SHP77 treated with DMSO at 0.1 percent for 48 hours (cell line): ENCODE measurements around the gene RAB8B.

Experiments
- DNase-seq: peaks from one replicate; lab custom pipeline; 2025; lab: John Stamatoyannopoulos, UW

The RAB8B gene

DNA sequence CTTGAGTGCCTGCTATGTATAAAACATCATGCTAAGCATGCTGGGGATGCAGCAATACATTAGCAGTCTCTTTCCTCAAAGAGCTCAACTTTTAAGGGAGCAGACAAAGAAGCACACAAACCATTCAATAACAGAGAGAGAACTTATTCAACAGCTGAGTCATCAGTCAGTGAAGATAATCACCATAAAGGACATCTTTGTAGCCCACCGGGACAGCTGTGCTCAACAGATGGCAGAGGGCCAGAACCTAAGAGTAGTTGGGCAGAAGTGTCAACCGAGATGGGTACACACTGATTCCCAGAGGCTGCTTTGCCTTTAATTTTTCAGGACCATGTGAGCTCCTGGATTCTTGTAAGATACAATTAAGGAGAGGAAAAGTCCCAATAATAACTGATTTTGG lies 4.2 kb upstream of the RAB8B start:
- DNase-seq: peak; percentile 20

DNA sequence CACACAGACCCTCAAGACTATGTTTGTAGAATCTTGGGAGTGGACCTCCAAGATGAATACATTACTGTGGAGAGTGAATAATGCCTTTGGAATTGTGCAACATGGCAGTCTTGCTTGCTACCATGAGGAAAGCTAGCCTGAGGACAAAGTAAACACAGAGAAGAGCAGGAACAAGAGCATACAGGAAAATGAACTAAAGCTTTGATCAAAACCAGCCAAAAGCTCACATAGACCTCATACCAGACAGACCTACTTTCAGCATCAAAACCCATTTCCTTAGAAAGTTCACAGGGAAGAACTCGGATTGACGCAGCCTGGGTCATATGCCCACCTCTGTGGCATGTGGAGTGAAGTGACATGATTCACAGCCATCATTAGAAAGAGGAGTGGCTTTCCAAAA lies 3.3 kb upstream of the RAB8B start:
- no peak for DNase-seq

DNA sequence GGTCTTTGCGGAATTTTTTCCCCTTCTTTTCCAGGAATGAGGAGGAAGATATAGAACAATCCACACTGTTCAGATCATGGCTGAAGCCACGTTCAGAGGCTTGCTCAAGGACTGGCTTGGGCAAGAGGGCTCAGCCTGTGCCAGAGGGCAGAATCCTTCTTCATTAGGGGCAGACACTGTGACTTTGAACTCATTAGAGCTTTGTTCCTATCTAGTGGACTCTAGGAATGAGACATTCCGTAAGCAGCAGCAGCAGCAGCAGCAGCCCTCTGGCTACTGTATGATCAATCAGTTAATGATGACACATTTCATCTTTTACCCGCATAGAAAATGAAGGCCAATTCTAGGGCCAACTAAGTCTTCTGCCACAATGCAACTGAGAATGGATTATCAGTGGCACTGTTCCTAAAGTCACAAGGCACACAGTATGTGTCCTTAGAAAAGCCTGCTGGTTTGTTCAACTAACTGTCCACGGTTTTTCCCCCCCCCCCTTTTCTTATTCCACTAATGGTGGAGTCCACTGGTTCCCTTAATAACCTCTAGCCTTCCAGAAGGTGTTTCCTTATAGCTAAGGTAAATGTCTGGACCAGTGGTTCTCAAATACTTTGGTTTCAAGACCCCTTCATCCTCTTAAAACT lies 1.7 kb upstream of the RAB8B start:
- no peak for DNase-seq

DNA sequence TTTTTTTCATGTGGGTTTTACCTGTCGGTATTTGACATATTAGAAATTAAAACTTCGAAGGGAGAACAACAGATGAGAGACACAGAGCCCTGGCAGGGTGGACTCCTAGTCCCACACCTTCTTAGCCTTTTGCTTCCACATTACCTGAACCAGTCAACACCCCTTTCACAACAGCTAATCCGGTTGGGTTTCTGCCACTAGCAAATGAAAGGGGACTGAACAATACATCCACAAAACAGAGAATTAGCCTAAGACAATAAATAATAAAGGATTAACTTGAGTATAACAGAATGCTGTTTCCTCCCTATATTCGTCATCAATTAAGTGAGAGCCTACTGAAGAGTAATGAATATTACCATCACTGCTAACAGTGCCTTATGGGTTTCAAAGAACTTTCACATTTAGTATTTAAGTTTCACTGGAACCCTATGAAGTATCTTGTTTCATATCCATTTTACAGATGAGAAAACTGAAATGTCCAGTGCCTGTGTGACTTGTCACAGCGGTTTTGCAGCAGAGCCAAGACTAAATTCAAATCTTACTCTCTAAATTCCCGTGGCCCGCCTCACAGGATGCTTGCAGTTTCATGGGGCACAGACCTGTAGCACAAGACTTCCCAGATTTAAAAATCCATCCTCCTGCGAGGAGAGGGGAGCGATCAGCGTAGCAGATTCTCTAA lies 1.0 kb upstream of the RAB8B start:
- DNase-seq: no peak

DNA sequence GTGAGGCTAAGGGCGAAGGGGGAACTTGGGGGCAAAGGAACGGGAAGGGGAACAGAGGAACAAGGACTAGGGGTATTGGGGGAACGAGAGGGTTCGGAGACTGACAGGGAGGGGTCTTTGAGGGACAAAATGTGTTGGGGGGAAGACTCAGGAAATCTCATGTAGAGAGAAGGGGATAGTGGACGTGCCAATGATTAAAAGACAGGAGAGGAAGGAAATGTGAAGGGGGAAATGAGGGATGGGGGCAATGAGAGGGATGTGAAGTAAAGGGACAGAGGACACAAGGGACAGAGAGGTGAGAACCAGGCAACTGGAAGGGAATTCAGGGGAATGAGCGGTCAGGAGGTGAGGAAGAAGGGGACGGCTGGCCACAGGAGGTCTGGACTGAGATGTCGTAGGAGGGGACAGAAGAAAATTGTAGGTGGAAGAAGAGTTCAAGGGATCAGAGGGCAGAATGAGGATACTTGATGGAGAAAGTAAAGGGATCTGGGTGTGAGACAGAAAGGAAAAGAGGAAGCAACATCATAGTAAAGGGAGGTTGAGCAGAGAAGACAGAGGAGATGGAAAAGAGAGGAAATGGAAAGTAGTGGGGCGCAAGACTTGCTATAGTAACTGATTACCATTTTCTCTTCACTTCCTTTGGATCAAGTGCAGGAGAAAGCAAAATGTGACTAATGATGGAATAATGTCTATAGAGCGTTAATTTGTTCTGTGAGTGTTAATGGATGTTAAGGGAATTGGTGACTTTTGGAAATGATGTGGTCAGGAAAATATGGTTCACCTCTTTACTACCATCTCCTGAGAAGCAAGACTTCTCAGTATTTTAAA lies 749 bp downstream of the RAB8B start:
- DNase-seq: no peak

DNA sequence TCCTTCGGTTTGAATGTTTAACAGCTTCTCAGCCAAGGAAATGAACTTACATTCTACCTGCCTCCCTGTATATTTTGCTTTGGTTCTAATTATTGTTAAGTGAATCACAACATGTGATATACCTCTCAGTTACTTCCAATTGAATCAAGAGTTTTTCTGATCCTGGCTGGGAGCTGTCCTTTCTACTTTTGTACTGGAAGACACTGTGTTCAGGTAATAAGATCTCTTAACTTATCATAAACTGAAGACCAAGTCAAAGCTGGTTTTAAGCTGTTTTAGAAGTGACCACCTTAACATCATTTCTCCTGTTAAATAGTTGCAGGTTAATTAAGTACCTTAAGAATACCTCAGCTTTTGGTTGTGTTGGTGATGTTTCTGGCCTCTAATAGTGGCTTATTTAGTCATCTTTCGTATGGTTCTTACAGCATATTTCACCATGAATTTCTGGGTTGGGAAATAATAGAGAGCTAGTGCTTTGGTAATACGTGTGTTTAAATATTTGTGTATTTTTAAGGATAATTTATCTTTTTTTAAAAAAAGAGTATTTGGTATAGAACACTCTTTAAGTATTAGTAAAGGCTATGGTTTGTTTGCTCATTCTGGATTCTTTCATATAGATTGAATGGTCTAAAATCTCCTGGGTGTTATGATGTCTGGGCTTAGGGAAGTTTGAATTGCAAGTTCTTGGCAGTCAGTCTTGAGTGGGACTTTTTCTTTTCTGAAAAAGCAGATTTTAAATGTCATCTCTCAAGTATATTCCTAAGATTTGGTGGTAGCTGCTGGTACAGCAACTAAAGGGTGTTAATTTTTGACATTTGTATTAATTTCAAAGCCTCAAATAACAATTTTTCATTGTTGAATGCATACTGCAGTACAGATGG lies 1.6 kb downstream of the RAB8B start:
- no peak for DNase-seq

DNA sequence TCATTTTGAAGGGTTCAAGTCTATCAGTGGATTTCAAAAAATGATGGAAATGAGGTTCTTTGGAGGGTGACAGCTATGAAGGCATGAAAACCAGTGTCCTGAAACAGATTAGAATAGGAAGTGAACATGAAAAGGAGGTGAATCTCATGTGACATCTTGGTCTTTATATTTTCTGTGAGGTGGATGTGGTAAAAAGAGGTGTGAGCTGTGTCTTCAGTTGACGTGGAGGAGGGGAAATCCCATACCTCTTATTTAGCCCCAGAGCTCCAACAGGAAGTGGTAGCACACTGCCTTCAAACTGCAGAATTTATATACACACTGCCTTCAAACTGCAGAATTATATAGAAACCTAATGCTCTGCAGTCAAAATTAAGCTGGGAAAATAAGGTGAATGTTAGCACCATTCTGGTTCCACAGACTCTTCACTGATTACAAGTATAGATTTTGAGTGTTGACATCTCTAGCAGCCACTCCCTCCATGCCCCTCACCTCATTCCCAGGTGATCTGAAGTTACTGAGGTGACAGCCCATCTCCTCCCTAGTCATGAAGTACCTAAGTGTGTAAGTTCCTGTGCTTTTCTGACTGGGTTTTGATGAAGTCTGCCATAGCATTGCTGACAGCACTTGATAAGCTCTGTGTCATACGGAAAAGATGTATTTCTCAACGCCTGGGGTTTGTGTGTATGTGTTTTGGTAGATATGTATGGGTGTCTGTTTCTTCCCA lies 2.7 kb downstream of the RAB8B start:
- DNase-seq: no peak

DNA sequence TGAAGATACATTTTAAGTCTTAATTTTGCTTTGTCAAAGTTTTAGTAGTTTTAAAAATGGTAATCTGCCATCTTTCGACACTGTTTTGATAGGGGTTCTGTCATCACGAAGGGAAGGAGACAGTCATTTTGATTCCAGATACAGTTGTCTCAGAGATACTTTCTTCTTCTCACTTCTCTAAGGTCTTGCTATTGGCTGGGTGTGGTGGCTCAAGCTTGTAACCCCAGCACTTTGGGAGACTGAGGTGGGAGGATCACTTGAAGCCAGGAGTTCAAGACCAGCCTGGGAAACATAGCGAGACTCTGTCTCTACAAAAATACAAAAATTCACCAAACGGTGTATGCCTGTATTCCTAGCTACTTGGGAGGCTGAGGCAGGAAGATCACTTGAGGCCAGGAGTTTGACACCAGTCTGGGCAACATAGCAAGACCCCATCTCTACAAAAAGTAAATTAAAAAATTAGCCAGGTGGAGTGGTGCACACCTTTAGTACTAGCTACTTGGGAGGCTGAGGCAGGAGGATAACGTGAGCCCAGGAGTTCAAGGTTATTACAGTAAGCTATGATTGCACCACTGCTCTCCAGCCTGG lies 3.3 kb downstream of the RAB8B start:
- DNase-seq: no peak

DNA sequence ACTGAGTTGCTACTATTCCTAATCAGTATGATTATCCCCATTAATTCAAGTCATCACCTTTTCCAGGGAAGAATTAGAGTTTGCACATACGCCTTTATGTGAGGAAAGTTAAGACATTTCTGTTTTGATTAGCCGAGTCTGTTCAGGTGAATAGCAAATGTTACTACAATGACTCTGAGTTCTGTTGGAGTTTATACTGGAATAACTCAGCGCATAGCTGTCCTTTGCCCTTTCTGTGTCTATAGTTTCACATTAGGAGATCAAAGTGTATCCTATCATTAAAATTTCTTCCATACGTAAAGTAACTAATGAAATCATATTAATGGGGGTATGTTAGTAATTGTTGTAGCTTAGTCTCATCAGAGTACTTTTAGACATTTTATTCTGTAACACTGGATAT lies 4.9 kb downstream of the RAB8B start:
- DNase-seq: no peak

DNA sequence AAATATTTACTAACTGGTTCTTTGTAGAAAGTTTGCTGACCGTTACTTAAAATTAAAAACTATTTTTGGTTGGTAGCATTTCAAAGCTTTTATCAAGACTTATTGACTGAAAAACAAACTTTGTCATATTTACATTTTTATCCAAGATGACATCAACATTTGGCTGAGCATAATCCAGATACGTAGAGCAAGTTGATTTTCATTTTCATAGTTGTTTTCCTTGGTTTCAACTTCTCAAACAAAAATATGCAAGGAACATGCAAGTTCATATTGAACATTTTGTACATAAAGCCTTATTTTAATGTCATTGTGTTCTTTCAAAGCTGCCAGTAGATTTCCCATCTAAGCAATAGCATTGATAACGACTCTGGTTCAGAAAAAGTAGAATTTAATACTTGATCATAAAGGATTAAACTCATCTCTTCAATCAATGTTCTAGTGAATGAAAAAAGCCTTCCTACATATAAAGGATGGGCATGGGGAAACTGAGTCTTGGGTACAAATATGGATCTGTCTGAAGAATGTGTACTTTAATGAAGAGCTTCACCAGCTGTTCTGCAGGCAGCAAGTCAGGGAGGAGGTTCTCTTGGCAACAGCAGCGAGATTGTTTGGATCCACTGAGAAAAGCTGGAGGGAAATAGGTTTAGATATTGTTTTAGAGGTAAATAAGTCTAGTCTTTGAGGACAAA lies 5.6 kb downstream of the RAB8B start:
- no peak for DNase-seq

DNA sequence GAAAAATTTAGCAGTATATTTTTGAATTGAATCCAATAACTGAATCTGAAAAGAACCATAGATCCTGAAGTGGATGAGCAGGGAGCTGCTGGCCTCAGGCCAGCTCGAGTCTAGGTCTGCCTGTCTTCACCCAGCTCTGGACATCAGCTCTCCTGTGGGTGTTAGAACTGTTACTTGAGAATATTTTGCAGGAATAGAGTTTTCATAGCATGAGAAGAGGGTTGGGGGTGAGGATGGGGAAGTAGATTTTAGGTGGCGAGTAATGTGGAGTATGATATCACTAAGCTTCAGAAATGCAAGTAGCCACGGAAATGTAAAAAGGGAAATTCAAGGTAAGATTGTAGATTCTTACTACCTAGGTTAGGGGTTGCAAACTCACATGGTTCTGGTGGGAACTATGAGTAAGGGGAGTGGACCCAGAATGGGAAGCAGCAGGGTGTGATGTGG lies 6.2 kb downstream of the RAB8B start:
- DNase-seq: no peak

DNA sequence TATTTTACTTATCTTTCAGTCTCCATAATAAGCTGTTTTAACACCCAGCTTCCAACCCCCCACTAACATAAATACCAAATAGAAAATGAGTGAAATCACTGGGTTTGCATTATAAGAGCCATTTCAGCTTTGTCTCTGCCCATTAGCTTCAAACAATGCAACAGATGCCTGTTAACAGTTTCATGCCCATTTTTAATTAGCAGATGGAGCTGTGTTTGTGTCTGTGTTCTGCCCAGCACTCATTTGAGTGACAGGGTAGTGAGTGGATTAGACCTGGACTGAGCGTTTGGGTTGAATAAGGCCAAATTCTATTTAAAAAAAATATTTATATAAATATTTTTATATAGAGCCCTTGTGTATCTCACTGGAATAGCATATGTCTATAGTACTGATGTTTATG lies 7.4 kb downstream of the RAB8B start:
- DNase-seq: no peak

DNA sequence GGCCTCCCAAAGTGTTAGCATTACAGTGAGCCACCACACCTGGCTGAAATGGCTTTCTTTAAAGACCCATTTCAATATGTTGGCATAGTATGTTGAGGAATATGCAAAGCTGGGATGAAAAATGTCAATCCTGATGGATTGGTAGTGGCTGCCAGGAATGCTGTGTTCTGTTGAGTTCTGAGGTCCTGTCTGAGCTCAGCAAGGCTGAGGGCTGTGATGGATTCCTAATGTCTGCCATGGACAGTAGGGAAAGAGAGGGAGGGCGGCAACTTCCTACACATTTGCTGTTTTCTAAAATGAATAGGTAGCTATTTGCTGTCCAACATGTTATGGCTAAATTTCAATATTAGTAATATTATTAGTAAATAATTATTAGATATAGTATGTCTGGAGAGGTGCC lies 8.2 kb downstream of the RAB8B start:
- no peak for DNase-seq

DNA sequence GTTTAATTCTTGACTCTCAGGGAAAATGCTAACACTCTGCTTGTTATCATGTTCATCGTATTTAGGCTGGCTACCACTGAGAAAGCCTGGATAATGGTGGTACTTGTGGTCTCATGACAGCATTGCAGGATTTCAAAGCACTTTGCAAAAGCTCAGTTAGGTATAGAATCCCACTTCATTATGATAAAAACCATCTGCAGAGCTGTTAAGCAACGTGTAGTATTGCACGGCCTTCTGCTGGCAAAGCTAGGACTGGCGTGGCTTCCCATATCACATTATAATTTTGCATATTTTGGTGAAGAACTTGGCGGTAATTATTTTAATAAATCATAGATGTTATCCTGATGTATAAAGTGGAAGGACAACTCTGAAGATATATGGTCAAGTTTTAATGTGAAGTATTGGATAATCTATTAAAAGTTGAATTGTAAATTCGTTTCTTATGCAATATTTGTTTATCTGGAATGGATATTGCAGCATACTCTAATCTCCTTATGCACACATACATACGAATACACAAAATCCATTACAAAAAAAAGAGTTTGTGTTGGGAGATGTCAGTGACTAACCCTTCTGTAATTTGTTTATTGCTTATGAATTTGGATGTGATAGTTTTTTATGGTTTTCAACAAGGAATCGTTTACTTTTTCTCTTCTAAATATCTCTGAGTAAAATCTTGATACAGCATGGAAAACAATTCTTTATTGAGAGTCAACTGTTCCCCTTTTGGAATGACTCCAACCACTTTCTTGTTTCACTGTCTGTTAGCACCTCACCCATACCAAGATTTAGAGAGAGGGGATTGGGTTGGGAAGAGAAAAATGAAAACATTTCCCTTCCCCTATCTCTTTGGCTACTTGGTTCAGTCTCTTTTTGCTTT lies 9.2 kb downstream of the RAB8B start:
- DNase-seq: no peak

DNA sequence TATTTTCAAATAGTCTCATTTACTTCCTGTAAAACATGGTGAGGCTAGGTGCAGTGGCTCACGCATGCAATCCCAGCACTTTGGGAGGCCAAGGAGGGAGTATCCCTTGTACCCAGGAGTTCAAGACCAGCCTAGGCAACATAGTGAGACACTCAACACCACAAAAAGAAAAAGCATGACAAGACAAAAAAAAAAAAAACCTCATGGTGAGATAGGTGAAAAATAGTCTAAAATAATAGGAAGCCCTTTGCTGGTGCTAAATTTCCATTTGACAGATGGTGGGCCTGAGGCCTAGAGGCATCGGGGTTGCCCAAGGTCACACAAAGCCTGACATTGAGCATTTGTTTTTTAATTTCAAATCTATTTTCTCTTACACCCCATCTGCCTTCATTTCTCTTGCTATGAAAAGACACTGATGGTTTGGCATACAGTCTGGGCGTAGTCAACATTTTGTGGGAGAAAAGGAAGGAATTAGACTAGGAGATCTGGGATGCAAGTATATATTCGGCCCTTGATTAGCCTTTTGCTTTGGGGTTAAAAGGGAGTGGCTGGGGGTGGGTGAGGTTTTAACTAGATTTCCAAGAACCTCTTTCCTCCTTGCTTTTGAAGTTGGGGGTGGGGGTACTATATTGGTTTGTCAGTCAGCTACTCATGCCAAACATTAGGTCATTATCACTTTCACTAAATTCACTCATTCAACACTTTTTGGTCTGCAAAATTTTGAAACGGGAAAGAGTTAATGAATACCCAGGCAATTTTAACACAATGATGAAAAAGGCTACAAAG lies 11.3 kb downstream of the RAB8B start:
- DNase-seq: no peak

DNA sequence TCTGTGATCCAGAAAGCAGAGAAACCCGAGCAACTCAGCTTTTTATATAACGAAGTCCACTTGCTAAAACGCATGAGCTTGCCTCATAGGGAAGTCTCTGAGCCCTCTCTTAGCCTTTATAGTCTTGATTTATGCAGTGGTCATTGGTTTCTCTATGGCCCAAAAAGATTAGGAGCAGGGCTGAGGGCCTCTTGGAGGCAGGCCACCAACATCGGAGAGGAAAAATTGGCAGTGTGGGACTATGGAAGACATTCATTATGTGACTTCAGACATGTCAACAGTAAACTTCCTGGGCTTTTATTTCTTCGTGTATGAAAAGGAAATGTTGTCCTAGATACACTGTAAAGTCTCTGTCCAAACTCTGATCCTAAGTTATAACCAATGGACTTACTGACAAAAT lies 13.5 kb downstream of the RAB8B start:
- DNase-seq: no peak

DNA sequence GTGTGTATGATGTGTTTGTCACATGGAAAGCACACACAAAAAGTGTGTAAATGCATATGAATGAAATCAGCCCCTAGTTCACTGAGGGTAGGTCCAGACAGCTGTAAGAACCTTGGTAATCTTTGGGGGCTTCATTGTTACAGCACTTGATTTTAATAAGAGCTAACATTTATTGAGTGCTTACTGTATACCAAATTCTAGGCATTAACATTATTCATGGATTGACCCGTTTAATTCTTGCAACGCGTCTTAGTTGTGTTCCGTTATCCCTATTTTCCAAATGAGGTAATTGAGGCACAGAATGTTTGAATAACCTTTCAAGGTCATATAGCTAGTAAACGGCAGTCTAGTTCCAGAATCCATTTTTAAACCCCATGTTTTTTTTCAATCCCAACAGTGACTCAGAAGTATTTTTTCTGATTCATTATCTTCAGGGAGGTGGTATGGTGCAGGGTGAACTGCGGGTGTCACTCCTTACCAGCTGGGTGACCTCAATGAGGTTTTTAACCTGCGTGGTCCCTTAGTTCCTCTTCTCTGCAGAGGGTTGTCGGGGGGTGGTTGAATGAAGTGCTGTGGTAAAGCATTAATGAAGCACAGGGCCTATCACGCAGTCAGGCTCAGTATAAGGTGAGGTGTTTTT lies 14.2 kb downstream of the RAB8B start:
- DNase-seq: no peak

DNA sequence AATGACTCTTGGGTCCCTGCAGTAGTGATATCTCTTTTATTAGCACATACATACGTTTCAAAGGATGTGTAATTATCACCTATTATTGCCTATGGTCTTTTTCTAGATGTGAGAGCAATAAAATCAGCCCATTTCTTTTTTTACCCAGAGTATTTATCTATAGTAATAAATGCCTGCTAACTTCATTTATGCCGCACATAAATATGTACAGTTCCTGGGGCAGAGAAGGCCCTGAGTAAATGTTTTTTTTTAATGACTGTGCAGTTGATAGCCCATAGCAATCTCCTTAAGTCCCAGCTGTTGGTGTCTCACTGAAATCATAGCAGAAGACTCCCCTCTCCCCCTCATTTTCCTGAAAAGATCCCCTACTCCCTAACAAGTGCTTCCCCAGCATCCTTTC lies 16.7 kb downstream of the RAB8B start:
- no peak for DNase-seq
